Psoas muscle (tissue), 8 donors: Measurements from ENCODE around the gene RTKN2. TPM values are rescaled to one million over a fixed set of nuclear protein-coding genes. Genes with fewer than 3 reads are reported as not detected.

Experiments
- ATAC-seq, 4 donors: fragments of 200-7000 bp; cut with Tn5 transposase; one replicate each; pipeline ENCODE4 v1.9.1; 2020; ENCODE audit warnings: moderate library complexity in 3 of 4, mild to moderate bottlenecking in 2 of 4
- DNase-seq, 2 donors: peaks; one replicate each; pipeline ENCODE4 v3.0.0-alpha.2; 2020
- H3K27ac ChIP-seq: fragments of 200-600 bp; one replicate; pipeline ENCODE4 v1.8.0; 2022
- H3K27me3 ChIP-seq, 3 donors: fragments of 200-600 bp in 1 of 3; one replicate each; pipeline versions ENCODE4 v1.6.1 to v1.8.0; 2013 to 2022; ENCODE audit warnings: low read length in 2 of 3, mild to moderate bottlenecking in 2 of 3, moderate library complexity in 1 of 3; ENCODE audit not compliant: insufficient read depth in 3 of 3
- H3K36me3 ChIP-seq, 2 donors: fragments of 200-600 bp in 1 of 2; one replicate each; pipeline versions ENCODE4 v1.6.1 to v1.8.0; 2013 to 2022; ENCODE audit warnings: low read depth in 1 of 2, mild to moderate bottlenecking in 1 of 2, moderate library complexity in 1 of 2; ENCODE audit not compliant: insufficient read depth in 1 of 2
- H3K4me1 ChIP-seq: fragments of 200-600 bp; one replicate; pipeline ENCODE4 v1.8.0; 2022
- H3K4me3 ChIP-seq: fragments of 200-600 bp; one replicate; pipeline ENCODE4 v1.8.0; 2022; ENCODE audit warnings: mild to moderate bottlenecking
- H3K9me3 ChIP-seq: fragments of 200-600 bp; one replicate; pipeline ENCODE4 v1.8.0; 2022
- CTCF ChIP-seq: fragments of 200-600 bp; IDR thresholded peaks from one replicate; pipeline ENCODE4 v1.8.0; 2022; ENCODE audit warnings: antibody characterized with exemption
- WGBS, 3 donors: extraction: QIAGEN DNeasy Blood & Tissue Kit; methylation state at CpG; one replicate each; pipeline versions ENCODE4 v1.1.6 to v1.1.7; 2013; 5-methylcytosine and 5-hydroxymethylcytosine counted together
- intact Hi-C, 2 donors: fragments of 100-400 bp; cut with DNase I; formaldehyde crosslinking; loops; one replicate each; pipeline versions ENCODE4 v1.11.0 to v1.14.2; 2022
- polyA plus RNA-seq, 3 donors: library from polyadenylated mRNA; stranded (reverse); fragments of 200-250 nt; gene quantifications; one replicate each; pipeline ENCODE4 v1.2.3, GENCODE V29; 2013
- total RNA-seq, 4 donors: library from RNA; stranded (reverse); fragmentation: NEBNext Ultra II Directional in 2 of 4; extraction: Animal tissue kit (Norgen Biotek cat#: 25700) in 2 of 4; gene quantifications; one replicate each; pipeline versions ENCODE4 v1.2.1 to v1.2.4, GENCODE V29; 2021 to 2023
- donor health status: healthy with polysubstance abuse.
- donor health status: DM: no; HTN: no; CAD: no; lungs with moderate emphysema.
- donor health status: Bipolar disorder and iron deficiency.
- donor health status: healthy.
- donor health status: DM: yes; HTN: yes; CAD: no.
- donor health status: DM: no; HTN: no; CAD: no.
- donor health status: DM: no; HTN: no; CAD: no.
- donor health status: DM: yes; HTN: yes; CAD: no.

The RTKN2 gene
- total and polyA plus RNA-seq, 7 donors: 0.01 to 0.09 (median 0.03) TPM; not detected in 3

GRCh38 chr10:62154231-62154630 lies 114.4 kb downstream of the RTKN2 start:
- H3K36me3 ChIP-seq: no peaks in the 10 kb centered on the region
- ATAC-seq: no peak
- TF ChIP-seq CTCF: no peak
- H3K27me3 ChIP-seq: no peaks in the 10 kb centered on the region
- DNase-seq: no peak
- H3K27ac ChIP-seq: no peak overlapping the region
- no peaks in the 10 kb centered on the region for H3K9me3 ChIP-seq
- no peaks in the 10 kb centered on the region for H3K4me1 ChIP-seq
- no peak overlapping the region for H3K4me3 ChIP-seq
- 88 to 94% (median 92%) methylated on average over 2 of the region's 2 CpGs for WGBS, 3 donors
- intact Hi-C loops: no loop called here

- Histone ChIP-seq H3K4me1 (no peaks in the 10 kb centered on the region), H3K9me3 (no peaks in the 10 kb centered on the region), H3K27ac (no peak overlapping the region), H3K27me3 (no peaks in the 10 kb centered on the region), H3K36me3 (no peaks in the 10 kb centered on the region), H3K4me3 (no peak overlapping the region)
- DNase-seq: no peak
- no peak for ATAC-seq
- intact Hi-C loops: no loop called here
- 96 to 97% (median 96%) methylated on average over 1 of the region's 1 CpG for WGBS, 3 donors
- TF ChIP-seq CTCF: no peak
Observed at GRCh38 chr10:62153191-62153590, 115.5 kb downstream of the RTKN2 start.

- Histone ChIP-seq H3K9me3 (no peaks in the 10 kb centered on the region), H3K27ac (no peak overlapping the region), H3K4me1 (no peaks in the 10 kb centered on the region), H3K27me3 (no peaks in the 10 kb centered on the region), H3K36me3 (no peaks in the 10 kb centered on the region), H3K4me3 (no peak overlapping the region)
- intact Hi-C loops: no loop called here
- no peak for ATAC-seq
- no peak for TF ChIP-seq CTCF
- no peak for DNase-seq
Observed at GRCh38 chr10:62149621-62150020, 119.0 kb downstream of the RTKN2 start.

- H3K4me3 ChIP-seq: no peak overlapping the region
- H3K9me3 ChIP-seq: no peaks in the 10 kb centered on the region
- WGBS, 3 donors: 83 to 97% (median 95%) methylated on average over 3 of the region's 3 CpGs
- H3K27ac ChIP-seq: no peak overlapping the region
- ATAC-seq (no peak), DNase-seq (no peak)
- no peaks in the 10 kb centered on the region for H3K27me3 ChIP-seq
- no peak for TF ChIP-seq CTCF
- no peaks in the 10 kb centered on the region for H3K4me1 ChIP-seq
- intact Hi-C loops: no loop called here
- no peaks in the 10 kb centered on the region for H3K36me3 ChIP-seq
Observed at GRCh38 chr10:62148155-62148554, 120.5 kb downstream of the RTKN2 start.

GRCh38 chr10:62147425-62147824 lies 121.2 kb downstream of the RTKN2 start:
- no peak for TF ChIP-seq CTCF
- DNase-seq: no peak
- intact Hi-C loops: no loop called here
- WGBS, 3 donors: 81 to 95% (median 88%) methylated on average over 4 of the region's 4 CpGs
- H3K27ac ChIP-seq: no peak overlapping the region
- no peaks in the 10 kb centered on the region for H3K9me3 ChIP-seq
- H3K27me3 ChIP-seq: no peaks in the 10 kb centered on the region
- H3K4me1 ChIP-seq: no peaks in the 10 kb centered on the region
- no peak for ATAC-seq
- no peak overlapping the region for H3K4me3 ChIP-seq
- H3K36me3 ChIP-seq: no peaks in the 10 kb centered on the region
